ENCODE results near the gene SLC38A10.

GRCh38 chr17:81210466-81210865 lies 84.6 kb downstream of the SLC38A10 start:
- TF ChIP-seq CTCF (conservative IDR thresholded peaks at IDR 0.05; ENCODE audit: low read depth, low read length): no peak
- TF ChIP-seq EZH2 (IDR thresholded peaks at IDR 0.05; ENCODE audit: borderline replicate concordance, low read depth, low read length, poor library complexity, severe bottlenecking): no peak
